NCI-H1417 (cell line): ENCODE measurements around the gene CCDC24.

Experiments
- DNase-seq, 3 experiments: peaks; one replicate each; lab custom pipeline; 2025; lab: John Stamatoyannopoulos, UW

Gene CCDC24

DNA sequence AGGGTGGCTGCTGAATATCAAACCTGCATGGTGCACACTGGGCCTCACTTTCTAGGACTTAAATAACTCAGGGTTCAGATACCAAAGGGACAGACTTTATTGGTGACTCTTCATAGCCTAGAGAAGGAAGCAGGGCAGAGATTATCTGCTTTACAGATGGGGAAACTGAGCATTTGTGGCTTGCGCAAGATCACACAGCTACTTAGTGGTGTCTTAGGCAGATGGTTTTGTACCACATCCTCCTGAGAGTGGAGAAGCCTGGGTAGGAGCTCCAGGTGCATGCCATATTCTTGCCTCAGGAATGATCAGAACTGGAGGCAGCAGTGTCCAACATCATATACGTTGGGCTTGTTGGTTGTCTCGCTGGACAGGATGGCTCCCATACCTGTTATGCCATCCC is 28.4 kb upstream of the CCDC24 start:
- DNase-seq: no peak

- DNase-seq: no peak
Observed at GRCh38 chr1:43963890-43964289, 27.5 kb upstream of the CCDC24 start.

GRCh38 chr1:43965316-43965715 is 26.1 kb upstream of the CCDC24 start:
- DNase-seq: no peak

DNA sequence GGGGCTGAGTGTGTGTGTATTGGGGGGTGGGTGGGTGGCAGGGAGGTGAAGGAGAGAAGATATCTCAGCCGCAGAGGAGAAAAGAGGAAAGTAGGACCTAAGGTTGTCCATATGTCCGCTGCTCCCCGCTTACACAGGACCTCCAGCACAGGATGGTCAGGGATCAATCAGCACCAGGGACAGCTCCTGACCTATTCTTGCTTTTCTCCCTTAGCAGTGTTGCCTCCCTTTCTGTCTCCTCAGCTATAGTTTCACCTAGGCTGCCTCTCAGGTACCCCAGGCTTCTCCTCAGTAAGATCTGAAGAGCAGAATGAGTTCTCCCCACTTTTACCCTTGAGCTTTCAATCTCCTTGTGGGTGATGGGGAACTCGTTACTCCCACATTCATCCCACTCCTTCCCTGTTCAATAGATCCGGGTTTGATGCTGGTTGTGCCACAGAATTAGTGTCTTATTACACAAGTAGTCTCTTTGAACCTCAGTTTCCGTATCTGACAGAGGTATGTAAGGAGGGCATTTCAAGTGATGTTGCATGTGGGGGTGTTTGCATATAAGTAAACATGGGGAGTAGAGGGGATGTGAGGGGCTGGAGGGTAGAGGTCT is 23.0 kb upstream of the CCDC24 start:
- no peak for DNase-seq

GRCh38 chr1:43969416-43969745 is 22.0 kb upstream of the CCDC24 start:
- DNase-seq: no peak

- DNase-seq: peak; percentile 95 to 98 (median 96)
Observed at GRCh38 chr1:43969746-43970466, 21.5 kb upstream of the CCDC24 start, which contains the start of gene DPH2. Gene DPH2, plus strand, starts transcription at chr1:43970010. Its CDS starts 166 bp downstream, at chr1:43970176.

GRCh38 chr1:43970502-43970901 is 20.9 kb upstream of the CCDC24 start:
- no peak for DNase-seq

GRCh38 chr1:43970911-43971310 is 20.5 kb upstream of the CCDC24 start:
- DNase-seq: no peak

DNA sequence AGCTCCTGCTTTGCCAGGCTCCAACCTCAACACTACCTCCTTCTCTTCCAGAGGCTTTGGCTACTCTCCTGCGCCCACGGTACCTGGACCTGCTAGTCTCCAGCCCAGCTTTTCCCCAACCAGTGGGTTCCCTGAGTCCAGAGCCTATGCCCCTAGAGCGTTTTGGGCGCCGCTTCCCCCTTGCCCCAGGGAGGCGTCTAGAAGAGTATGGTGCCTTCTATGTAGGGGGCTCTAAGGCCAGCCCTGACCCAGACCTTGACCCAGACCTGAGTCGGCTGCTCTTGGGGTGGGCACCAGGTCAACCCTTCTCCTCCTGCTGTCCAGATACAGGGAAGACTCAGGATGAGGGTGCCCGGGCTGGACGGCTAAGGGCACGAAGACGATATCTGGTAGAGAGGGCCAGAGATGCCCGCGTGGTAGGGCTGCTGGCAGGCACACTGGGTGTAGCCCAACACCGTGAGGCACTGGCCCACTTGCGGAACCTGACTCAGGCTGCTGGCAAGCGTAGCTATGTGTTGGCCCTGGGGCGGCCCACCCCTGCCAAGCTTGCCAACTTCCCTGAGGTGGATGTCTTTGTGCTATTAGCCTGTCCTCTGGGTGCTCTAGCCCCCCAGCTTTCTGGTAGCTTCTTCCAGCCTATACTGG is 19.9 kb upstream of the CCDC24 start:
- DNase-seq: no peak

DNA sequence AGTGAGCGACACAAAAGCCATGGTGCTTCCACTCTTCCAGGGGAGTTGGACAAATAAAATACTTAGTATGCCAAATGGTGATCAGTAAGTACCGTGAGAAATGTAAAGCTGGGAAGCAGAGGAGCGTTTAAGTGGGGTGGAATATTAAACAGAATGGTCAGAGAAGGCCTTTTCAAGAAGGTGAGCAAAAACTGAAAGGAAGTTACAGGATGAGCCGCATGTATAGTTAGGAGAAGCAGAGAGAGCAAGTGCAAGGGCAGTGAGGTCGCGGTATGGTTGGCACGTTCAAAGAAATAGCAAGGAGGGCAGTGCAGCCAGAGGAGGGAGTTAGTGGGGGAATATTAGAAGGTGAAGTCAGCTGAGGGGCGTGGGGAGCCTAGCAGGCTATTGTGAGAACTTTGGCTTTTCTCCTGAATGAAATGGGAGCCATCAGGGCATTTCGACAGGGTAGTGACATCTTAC is 17.4 kb upstream of the CCDC24 start:
- DNase-seq: no peak

DNA sequence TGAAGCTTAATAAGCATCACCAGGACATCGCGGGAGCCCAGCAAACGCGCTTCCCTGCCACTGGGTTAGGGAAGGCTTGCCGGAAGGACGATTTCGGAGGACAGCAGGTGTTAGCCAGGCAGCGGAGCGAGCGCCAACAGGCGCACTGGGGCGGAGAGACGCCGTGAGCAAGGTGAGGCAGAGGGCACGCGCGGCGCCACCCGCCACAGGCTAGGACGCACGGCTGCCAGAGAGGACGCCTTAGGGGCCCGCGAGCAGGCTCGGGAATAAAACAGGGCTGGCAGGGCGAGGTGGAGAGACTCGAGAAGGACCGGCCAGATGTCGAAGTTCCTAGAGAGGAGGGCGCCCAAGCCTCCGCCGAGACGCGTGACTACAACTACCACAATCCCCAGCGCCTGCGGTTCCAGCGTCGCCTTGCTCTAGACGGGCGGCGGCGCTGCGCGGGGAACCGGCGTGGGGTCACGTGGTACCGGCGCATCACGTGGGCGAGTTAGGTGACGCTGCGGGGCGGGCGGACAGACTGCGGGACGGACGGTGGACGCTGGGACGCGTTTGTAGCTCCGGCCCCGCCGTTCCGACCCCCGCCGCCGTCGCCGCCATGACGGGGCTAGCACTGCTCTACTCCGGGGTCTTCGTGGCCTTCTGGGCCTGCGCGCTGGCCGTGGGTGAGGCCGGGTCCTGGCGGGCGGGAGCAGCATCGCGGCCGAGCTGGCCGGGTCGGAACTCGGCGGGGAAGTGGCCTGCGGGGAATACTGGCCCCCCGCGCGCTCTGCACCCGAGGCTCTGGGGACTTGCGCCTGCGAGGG is 16.8 kb upstream of the CCDC24 start, which contains the start of gene ATP6V0B:
ATP6V0B (plus strand) TSS at position 518 of the 806 bp plus-strand sequence; CDS start at position 599, 81 bp downstream.
- peak; percentile 95 to 96 (median 95) for DNase-seq

DNA sequence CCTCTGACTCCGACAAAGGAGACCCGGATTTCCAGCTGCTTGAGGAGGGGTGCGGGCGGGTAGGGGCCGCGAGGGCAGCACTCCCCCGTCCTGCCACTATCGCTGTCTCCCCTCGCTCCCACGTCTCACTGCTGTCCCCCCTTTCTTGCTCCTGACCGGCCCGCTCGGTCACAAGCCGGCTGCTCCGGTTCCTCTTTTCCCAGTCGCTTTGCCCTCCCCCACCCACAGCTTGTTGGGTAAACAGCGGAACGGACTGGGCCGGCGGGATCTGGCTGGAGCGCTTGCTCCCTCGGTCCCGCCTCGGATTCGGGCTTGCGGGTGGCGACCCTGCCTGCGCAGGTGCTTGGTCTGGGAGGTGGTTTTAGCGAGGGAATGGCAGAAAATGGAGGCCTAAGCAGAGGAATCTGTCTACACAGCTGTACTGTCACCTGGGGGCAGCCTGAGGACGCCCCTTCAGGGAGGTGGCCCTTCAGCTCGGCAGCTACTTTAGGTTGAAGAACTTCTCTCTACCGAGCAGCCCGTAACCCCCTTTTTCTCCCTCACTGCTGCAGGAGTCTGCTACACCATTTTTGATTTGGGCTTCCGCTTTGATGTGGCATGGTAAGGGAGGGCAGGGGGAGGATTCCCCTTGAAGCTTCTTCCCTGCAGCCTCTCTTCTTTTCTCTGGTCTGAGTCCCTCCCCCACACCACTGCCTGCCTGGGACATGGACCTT is 16.0 kb upstream of the CCDC24 start:
- no peak for DNase-seq

GRCh38 chr1:43976045-43976444 is 15.4 kb upstream of the CCDC24 start:
- DNase-seq: no peak

- no peak for DNase-seq
Observed at GRCh38 chr1:43976890-43977289, 14.5 kb upstream of the CCDC24 start.

GRCh38 chr1:43977376-43978263 is 13.8 kb upstream of the CCDC24 start:
- DNase-seq: no peak

GRCh38 chr1:43978264-43978550 is 13.2 kb upstream of the CCDC24 start:
- DNase-seq: no peak

- DNase-seq: peak; percentile 50 to 67 (median 56)
Observed at GRCh38 chr1:43978551-43979260, 12.7 kb upstream of the CCDC24 start, which contains the start of gene B4GALT2. Gene B4GALT2, plus strand, starts transcription at chr1:43979210. Its CDS starts 1,951 bp downstream, at chr1:43981161.

DNA sequence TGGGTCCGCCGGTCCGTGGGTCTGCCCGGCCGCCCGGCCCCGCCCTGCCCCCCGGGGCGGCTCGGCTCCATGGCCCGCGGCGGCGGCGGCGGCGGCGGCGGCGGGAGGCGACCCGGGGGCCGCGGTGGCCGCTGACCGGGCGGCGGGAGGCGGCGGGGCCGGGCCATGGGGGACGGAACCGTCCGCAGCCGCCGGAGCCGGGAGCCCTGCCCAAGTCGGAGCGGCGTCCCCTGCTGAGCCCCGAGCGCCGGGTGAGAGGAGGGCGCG is 12.2 kb upstream of the CCDC24 start:
- no peak for DNase-seq

GRCh38 chr1:43979528-43980254 is 11.7 kb upstream of the CCDC24 start:
- DNase-seq: peak in 2 of 3 experiments; percentile 52 to 54
